Measurements from ENCODE around the gene UQCRC2. TPM values are rescaled to one million over a fixed set of nuclear protein-coding genes. Genes with fewer than 3 reads are reported as not detected.

UQCRC2 gene
- total RNA-seq, 1 donor from 2014 or later, result 170 TPM

- Histone ChIP-seq H3K4me3 (peak overlapping the region; percentile 82), H3K4me1 (peaks cover 48% of the 10 kb centered on the region), H3K36me3 (peaks cover 28% of the 10 kb centered on the region), H3K9me3 (no peaks in the 10 kb centered on the region), H3K27ac (peak overlapping the region; percentile 92), H3K27me3 (ENCODE audit: low read depth) (no peaks in the 10 kb centered on the region)
- TF ChIP-seq CTCF (IDR thresholded peaks at IDR 0.05), result no peak
- intact Hi-C loops (cut with DNase I), result no loop called here
- ATAC-seq, result peak; percentile 56 to 63
- no peak for DNase-seq
Measured at GRCh38 chr16:21953541-21953902, 361 bp downstream of the UQCRC2 start.

GRCh38 chr16:21957714-21958346, 4.7 kb downstream of the UQCRC2 start:
- peaks cover 24% of the 10 kb centered on the region for H3K4me1 ChIP-seq
- no peak overlapping the region for H3K27ac ChIP-seq
- no peaks in the 10 kb centered on the region for H3K9me3 ChIP-seq
- TF ChIP-seq CTCF (IDR thresholded peaks at IDR 0.05), result no peak
- intact Hi-C loops (cut with DNase I), result no loop called here
- ATAC-seq, result no peak
- DNase-seq, result no peak
- H3K27me3 ChIP-seq (ENCODE audit: low read depth), result no peaks in the 10 kb centered on the region
- no peak overlapping the region for H3K4me3 ChIP-seq
- peaks cover 71% of the 10 kb centered on the region for H3K36me3 ChIP-seq

GRCh38 chr16:21959050-21959449, 5.9 kb downstream of the UQCRC2 start:
- intact Hi-C loops (cut with DNase I), result no loop called here
- Histone ChIP-seq H3K4me3 (no peak overlapping the region), H3K27me3 (ENCODE audit: low read depth) (no peaks in the 10 kb centered on the region), H3K9me3 (no peaks in the 10 kb centered on the region), H3K36me3 (peaks cover 84% of the 10 kb centered on the region), H3K4me1 (peaks cover 21% of the 10 kb centered on the region), H3K27ac (no peak overlapping the region)
- no peak for TF ChIP-seq CTCF (IDR thresholded peaks at IDR 0.05)
- ATAC-seq (no peak), DNase-seq (no peak)

GRCh38 chr16:21962475-21962874, 9.3 kb downstream of the UQCRC2 start:
- H3K36me3 ChIP-seq, result peaks cover 100% of the 10 kb centered on the region
- intact Hi-C loops (cut with DNase I), result no loop called here

GRCh38 chr16:21963887-21964286, 10.7 kb downstream of the UQCRC2 start:
- intact Hi-C loops (cut with DNase I), result no loop called here
- Histone ChIP-seq H3K4me3 (no peak overlapping the region), H3K4me1 (no peaks in the 10 kb centered on the region), H3K36me3 (peaks cover 100% of the 10 kb centered on the region), H3K27ac (no peak overlapping the region), H3K27me3 (ENCODE audit: low read depth) (no peaks in the 10 kb centered on the region), H3K9me3 (no peaks in the 10 kb centered on the region)
- TF ChIP-seq CTCF (IDR thresholded peaks at IDR 0.05), result no peak
- ATAC-seq (no peak), DNase-seq (no peak)

More at GRCh38 chr16:21962475-21962874, 9.3 kb downstream of the UQCRC2 start:
- no peaks in the 10 kb centered on the region for H3K27me3 ChIP-seq (ENCODE audit: low read depth)
- no peak for ATAC-seq
- H3K4me1 ChIP-seq, result peaks cover 6% of the 10 kb centered on the region
- TF ChIP-seq CTCF (IDR thresholded peaks at IDR 0.05), result no peak
- no peak overlapping the region for H3K27ac ChIP-seq
- no peak for DNase-seq
- no peak overlapping the region for H3K4me3 ChIP-seq
- no peaks in the 10 kb centered on the region for H3K9me3 ChIP-seq
